HepG2 (cell line): ENCODE data around the gene THBS1.

Experiments used
- EZH2 ChIP-seq: conservative IDR thresholded peaks from 2 replicates; pipeline ENCODE4 v1.6.1; 2012; ENCODE audit warnings: mild to moderate bottlenecking, low read depth, low read length, moderate library complexity
- KLF9 ChIP-seq: IDR thresholded peaks from 2 replicates; pipeline ENCODE4 v1.6.1; 2016; ENCODE audit warnings: low read depth
- NFE2 ChIP-seq: sonication (generic); formaldehyde crosslinking; IDR thresholded peaks from 2 replicates; pipeline ENCODE4 v1.4.0; 2020; ENCODE audit warnings: missing genetic modification reagents
- POLR2A ChIP-seq, 2 experiments: IDR thresholded peaks; 2 replicates each; pipeline ENCODE4 v1.6.1; 2011; ENCODE audit warnings: low read depth in 2 of 2, low read length in 2 of 2, mild to moderate bottlenecking in 1 of 2, moderate library complexity in 1 of 2; ENCODE audit not compliant: insufficient read depth in 1 of 2
- POLR2AphosphoS5 ChIP-seq: IDR thresholded peaks from 2 replicates; pipeline ENCODE4 v1.6.1; 2012; ENCODE audit warnings: low read depth, low read length
- PPARG ChIP-seq: conservative IDR thresholded peaks from 2 replicates; pipeline ENCODE4 v1.6.1; 2016; ENCODE audit warnings: missing biosample characterization, missing genetic modification reagents
- TCF7L2 ChIP-seq: IDR thresholded peaks from 2 replicates; pipeline ENCODE4 v1.6.1; 2011; ENCODE audit warnings: mild to moderate bottlenecking, low read depth, low read length, moderate library complexity
- ZNF317 ChIP-seq: sonication (generic); formaldehyde crosslinking; IDR thresholded peaks from 2 replicates; pipeline ENCODE4 v1.5.0; 2020; ENCODE audit warnings: mild to moderate bottlenecking, missing genetic modification reagents
- TF ChIP-seq, protein P1 (sequence below): sonication (generic); formaldehyde crosslinking; conservative IDR thresholded peaks from 2 replicates; pipeline ENCODE4 v1.4.0; 2020; ENCODE audit warnings: missing genetic modification reagents
- TF ChIP-seq, protein P2 (sequence below): sonication (generic); formaldehyde crosslinking; IDR thresholded peaks from 2 replicates; pipeline ENCODE4 v1.5.0; 2020; ENCODE audit warnings: mild to moderate bottlenecking, missing genetic modification reagents, moderate library complexity
- TF ChIP-seq, protein P3 (sequence below): IDR thresholded peaks from 2 replicates; pipeline ENCODE4 v1.6.1; 2016
- TF ChIP-seq, protein P4 (sequence below): sonication (generic); formaldehyde crosslinking; IDR thresholded peaks from 2 replicates; pipeline ENCODE4 v1.4.0; 2020; ENCODE audit warnings: missing genetic modification reagents, borderline replicate concordance
- TF ChIP-seq, protein P5 (sequence below), 2 experiments: IDR thresholded peaks; 2 replicates each; pipeline ENCODE4 v1.6.1; 2011 to 2012; ENCODE audit warnings: low read length in 2 of 2, borderline replicate concordance in 1 of 2, low read depth in 1 of 2, mild to moderate bottlenecking in 1 of 2, moderate library complexity in 1 of 2
- TF ChIP-seq, protein P6 (sequence below): sonication (generic); formaldehyde crosslinking; IDR thresholded peaks from 2 replicates; pipeline ENCODE4 v1.4.0; 2020; ENCODE audit warnings: missing genetic modification reagents

DNA sequence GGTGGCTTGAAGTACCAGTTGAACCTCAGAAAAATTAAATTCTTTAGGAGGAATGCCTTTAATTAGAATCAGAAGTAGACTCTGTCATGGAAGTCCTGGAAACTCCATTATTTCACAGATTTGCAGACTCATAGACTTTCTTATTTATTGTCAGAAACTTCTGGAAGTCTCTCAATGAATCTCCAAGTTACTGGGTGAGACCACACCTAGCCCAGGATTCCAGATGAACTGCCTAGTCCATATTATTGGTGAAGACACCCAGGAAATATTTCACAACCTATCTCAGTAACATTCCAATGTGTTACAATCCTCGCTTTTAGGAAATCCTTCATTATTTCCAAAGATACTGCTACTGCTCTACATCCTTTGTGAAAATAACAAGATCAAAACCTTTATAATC is 6.5 kb upstream of the THBS1 start:
- TF ChIP-seq, protein P1, sequence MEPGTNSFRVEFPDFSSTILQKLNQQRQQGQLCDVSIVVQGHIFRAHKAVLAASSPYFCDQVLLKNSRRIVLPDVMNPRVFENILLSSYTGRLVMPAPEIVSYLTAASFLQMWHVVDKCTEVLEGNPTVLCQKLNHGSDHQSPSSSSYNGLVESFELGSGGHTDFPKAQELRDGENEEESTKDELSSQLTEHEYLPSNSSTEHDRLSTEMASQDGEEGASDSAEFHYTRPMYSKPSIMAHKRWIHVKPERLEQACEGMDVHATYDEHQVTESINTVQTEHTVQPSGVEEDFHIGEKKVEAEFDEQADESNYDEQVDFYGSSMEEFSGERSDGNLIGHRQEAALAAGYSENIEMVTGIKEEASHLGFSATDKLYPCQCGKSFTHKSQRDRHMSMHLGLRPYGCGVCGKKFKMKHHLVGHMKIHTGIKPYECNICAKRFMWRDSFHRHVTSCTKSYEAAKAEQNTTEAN (CRISPR knock-in tag), result no peak
- TF ChIP-seq POLR2AphosphoS5 (no peak), PPARG (CRISPR knock-in tag) (no peak), NFE2 (no peak), POLR2A (IDR thresholded peaks at IDR 0.05; ENCODE audit: insufficient read depth in 1 of 2, low read depth in 2 of 2, low read length in 2 of 2) (no peak), TCF7L2 (no peak), KLF9 (CRISPR knock-in tag) (no peak), ZNF317 (CRISPR knock-in tag) (no peak), EZH2 (no peak)
- TF ChIP-seq, protein P2, sequence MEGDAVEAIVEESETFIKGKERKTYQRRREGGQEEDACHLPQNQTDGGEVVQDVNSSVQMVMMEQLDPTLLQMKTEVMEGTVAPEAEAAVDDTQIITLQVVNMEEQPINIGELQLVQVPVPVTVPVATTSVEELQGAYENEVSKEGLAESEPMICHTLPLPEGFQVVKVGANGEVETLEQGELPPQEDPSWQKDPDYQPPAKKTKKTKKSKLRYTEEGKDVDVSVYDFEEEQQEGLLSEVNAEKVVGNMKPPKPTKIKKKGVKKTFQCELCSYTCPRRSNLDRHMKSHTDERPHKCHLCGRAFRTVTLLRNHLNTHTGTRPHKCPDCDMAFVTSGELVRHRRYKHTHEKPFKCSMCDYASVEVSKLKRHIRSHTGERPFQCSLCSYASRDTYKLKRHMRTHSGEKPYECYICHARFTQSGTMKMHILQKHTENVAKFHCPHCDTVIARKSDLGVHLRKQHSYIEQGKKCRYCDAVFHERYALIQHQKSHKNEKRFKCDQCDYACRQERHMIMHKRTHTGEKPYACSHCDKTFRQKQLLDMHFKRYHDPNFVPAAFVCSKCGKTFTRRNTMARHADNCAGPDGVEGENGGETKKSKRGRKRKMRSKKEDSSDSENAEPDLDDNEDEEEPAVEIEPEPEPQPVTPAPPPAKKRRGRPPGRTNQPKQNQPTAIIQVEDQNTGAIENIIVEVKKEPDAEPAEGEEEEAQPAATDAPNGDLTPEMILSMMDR (CRISPR knock-in tag), result no peak
- TF ChIP-seq, protein P3, sequence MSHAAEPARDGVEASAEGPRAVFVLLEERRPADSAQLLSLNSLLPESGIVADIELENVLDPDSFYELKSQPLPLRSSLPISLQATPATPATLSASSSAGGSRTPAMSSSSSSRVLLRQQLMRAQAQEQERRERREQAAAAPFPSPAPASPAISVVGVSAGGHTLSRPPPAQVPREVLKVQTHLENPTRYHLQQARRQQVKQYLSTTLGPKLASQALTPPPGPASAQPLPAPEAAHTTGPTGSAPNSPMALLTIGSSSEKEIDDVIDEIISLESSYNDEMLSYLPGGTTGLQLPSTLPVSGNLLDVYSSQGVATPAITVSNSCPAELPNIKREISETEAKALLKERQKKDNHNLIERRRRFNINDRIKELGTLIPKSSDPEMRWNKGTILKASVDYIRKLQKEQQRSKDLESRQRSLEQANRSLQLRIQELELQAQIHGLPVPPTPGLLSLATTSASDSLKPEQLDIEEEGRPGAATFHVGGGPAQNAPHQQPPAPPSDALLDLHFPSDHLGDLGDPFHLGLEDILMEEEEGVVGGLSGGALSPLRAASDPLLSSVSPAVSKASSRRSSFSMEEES (CRISPR knock-in tag), result no peak
- TF ChIP-seq, protein P4, sequence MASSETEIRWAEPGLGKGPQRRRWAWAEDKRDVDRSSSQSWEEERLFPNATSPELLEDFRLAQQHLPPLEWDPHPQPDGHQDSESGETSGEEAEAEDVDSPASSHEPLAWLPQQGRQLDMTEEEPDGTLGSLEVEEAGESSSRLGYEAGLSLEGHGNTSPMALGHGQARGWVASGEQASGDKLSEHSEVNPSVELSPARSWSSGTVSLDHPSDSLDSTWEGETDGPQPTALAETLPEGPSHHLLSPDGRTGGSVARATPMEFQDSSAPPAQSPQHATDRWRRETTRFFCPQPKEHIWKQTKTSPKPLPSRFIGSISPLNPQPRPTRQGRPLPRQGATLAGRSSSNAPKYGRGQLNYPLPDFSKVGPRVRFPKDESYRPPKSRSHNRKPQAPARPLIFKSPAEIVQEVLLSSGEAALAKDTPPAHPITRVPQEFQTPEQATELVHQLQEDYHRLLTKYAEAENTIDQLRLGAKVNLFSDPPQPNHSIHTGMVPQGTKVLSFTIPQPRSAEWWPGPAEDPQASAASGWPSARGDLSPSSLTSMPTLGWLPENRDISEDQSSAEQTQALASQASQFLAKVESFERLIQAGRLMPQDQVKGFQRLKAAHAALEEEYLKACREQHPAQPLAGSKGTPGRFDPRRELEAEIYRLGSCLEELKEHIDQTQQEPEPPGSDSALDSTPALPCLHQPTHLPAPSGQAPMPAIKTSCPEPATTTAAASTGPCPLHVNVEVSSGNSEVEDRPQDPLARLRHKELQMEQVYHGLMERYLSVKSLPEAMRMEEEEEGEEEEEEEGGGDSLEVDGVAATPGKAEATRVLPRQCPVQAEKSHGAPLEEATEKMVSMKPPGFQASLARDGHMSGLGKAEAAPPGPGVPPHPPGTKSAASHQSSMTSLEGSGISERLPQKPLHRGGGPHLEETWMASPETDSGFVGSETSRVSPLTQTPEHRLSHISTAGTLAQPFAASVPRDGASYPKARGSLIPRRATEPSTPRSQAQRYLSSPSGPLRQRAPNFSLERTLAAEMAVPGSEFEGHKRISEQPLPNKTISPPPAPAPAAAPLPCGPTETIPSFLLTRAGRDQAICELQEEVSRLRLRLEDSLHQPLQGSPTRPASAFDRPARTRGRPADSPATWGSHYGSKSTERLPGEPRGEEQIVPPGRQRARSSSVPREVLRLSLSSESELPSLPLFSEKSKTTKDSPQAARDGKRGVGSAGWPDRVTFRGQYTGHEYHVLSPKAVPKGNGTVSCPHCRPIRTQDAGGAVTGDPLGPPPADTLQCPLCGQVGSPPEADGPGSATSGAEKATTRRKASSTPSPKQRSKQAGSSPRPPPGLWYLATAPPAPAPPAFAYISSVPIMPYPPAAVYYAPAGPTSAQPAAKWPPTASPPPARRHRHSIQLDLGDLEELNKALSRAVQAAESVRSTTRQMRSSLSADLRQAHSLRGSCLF (CRISPR knock-in tag), result no peak
- TF ChIP-seq, protein P5, sequence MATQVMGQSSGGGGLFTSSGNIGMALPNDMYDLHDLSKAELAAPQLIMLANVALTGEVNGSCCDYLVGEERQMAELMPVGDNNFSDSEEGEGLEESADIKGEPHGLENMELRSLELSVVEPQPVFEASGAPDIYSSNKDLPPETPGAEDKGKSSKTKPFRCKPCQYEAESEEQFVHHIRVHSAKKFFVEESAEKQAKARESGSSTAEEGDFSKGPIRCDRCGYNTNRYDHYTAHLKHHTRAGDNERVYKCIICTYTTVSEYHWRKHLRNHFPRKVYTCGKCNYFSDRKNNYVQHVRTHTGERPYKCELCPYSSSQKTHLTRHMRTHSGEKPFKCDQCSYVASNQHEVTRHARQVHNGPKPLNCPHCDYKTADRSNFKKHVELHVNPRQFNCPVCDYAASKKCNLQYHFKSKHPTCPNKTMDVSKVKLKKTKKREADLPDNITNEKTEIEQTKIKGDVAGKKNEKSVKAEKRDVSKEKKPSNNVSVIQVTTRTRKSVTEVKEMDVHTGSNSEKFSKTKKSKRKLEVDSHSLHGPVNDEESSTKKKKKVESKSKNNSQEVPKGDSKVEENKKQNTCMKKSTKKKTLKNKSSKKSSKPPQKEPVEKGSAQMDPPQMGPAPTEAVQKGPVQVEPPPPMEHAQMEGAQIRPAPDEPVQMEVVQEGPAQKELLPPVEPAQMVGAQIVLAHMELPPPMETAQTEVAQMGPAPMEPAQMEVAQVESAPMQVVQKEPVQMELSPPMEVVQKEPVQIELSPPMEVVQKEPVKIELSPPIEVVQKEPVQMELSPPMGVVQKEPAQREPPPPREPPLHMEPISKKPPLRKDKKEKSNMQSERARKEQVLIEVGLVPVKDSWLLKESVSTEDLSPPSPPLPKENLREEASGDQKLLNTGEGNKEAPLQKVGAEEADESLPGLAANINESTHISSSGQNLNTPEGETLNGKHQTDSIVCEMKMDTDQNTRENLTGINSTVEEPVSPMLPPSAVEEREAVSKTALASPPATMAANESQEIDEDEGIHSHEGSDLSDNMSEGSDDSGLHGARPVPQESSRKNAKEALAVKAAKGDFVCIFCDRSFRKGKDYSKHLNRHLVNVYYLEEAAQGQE (IDR thresholded peaks at IDR 0.05; ENCODE audit: borderline replicate concordance in 1 of 2, low read depth in 1 of 2, low read length in 2 of 2), result no peak
- TF ChIP-seq, protein P6, sequence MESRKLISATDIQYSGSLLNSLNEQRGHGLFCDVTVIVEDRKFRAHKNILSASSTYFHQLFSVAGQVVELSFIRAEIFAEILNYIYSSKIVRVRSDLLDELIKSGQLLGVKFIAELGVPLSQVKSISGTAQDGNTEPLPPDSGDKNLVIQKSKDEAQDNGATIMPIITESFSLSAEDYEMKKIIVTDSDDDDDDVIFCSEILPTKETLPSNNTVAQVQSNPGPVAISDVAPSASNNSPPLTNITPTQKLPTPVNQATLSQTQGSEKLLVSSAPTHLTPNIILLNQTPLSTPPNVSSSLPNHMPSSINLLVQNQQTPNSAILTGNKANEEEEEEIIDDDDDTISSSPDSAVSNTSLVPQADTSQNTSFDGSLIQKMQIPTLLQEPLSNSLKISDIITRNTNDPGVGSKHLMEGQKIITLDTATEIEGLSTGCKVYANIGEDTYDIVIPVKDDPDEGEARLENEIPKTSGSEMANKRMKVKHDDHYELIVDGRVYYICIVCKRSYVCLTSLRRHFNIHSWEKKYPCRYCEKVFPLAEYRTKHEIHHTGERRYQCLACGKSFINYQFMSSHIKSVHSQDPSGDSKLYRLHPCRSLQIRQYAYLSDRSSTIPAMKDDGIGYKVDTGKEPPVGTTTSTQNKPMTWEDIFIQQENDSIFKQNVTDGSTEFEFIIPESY (CRISPR knock-in tag), result no peak
